GM18498 (cell line): ENCODE results near the gene CDK5R1.
"Not testable (repeated sequence)": the region's sequence is repeated elsewhere in the genome, so short reads cannot be mapped to it uniquely, and the experiment has no call there.

Experiments
- ATAC-seq: cut with Tn5 transposase; IDR thresholded peaks from one replicate; pipeline ENCODE4 v1.9.1; 2021; ENCODE audit warnings: mild to moderate bottlenecking, moderate library complexity; ENCODE audit not compliant: unreplicated experiment

The CDK5R1 gene

GRCh38 chr17:32515677-32516383, 29.0 kb downstream of the CDK5R1 start:
- ATAC-seq = peak; percentile 38

- ATAC-seq = no peak
Observed at GRCh38 chr17:32516450-32516849, 29.7 kb downstream of the CDK5R1 start.

- peak; percentile 35 for ATAC-seq
Observed at GRCh38 chr17:32516940-32517701, 30.3 kb downstream of the CDK5R1 start.

GRCh38 chr17:32517982-32518381, 31.2 kb downstream of the CDK5R1 start:
- no peak for ATAC-seq

GRCh38 chr17:32518646-32519227, 31.9 kb downstream of the CDK5R1 start:
- ATAC-seq = no peak

GRCh38 chr17:32519228-32520103, 32.7 kb downstream of the CDK5R1 start:
- no peak for ATAC-seq

- ATAC-seq = no peak
Observed at GRCh38 chr17:32520104-32520701, 33.4 kb downstream of the CDK5R1 start.

- ATAC-seq = no peak
Observed at GRCh38 chr17:32520737-32521404, 34.1 kb downstream of the CDK5R1 start.

- peak; percentile 57 for ATAC-seq
Observed at GRCh38 chr17:32523017-32523680, 36.4 kb downstream of the CDK5R1 start.

GRCh38 chr17:32523827-32524552, 37.2 kb downstream of the CDK5R1 start:
- peak; percentile 63 for ATAC-seq

GRCh38 chr17:32524553-32524880, 37.7 kb downstream of the CDK5R1 start:
- not testable (repeated sequence) for ATAC-seq

GRCh38 chr17:32525122-32525521, 38.3 kb downstream of the CDK5R1 start:
- ATAC-seq = no peak

- ATAC-seq = no peak
Observed at GRCh38 chr17:32527146-32527545, 40.4 kb downstream of the CDK5R1 start.

GRCh38 chr17:32528825-32529224, 42.0 kb downstream of the CDK5R1 start:
- no peak for ATAC-seq

GRCh38 chr17:32529604-32530003, 42.8 kb downstream of the CDK5R1 start:
- no peak for ATAC-seq

- no peak for ATAC-seq
Observed at GRCh38 chr17:32533296-32533695, 46.5 kb downstream of the CDK5R1 start.

GRCh38 chr17:32536736-32537643, 50.2 kb downstream of the CDK5R1 start:
- ATAC-seq = no peak
